SH-SY5Y (cell line): ENCODE results near the gene WWOX.

ENCODE experiments used
- GATA2 ChIP-seq: IDR thresholded peaks from 2 replicates; pipeline ENCODE4 v1.6.1; 2011; ENCODE audit warnings: mild to moderate bottlenecking, low read depth, low read length
- GATA3 ChIP-seq: IDR thresholded peaks from 2 replicates; pipeline ENCODE4 v1.6.1; 2011; ENCODE audit warnings: low read depth, mild to moderate bottlenecking, low read length, moderate library complexity

Gene WWOX

DNA sequence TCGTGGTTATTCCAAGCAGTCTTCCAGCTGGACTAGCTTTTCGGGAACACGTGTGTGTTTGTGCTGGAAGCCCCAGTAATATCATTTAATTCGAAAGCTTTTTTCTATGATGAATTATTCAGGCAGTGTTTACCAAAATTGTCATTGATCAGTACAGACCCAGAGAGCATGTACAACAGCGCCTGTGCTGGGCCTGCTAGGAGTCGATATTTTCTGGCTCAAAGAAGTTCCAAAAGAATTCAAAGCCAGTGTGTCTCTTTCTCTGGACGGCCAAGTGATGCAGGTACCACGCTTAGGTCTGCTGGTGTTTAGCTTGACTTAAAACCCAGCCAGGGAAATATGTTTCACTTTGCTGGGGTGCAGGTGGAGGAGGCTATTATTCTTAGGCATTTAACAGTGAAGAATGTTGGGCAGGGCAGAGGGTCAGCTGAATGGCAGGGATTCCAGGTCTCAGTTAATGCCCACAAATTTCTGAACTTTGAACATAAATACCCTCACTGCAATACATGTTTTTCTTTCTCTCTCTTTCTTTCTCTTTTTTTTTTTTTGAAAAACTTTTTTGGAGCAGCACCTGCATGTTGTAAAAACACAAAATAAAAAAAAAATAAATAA, 401.3 kb downstream of the WWOX start:
- TF ChIP-seq GATA3 (no peak), GATA2 (no peak)

- no peak for TF ChIP-seq GATA2
- TF ChIP-seq GATA3, result no peak
Measured at GRCh38 chr16:78501744-78502143, 402.3 kb downstream of the WWOX start.

- TF ChIP-seq GATA3 (no peak), GATA2 (no peak)
Measured at GRCh38 chr16:78502812-78503350, 403.4 kb downstream of the WWOX start.

- TF ChIP-seq GATA3, result no peak
- no peak for TF ChIP-seq GATA2
Measured at GRCh38 chr16:78503602-78504001, 404.1 kb downstream of the WWOX start.

DNA sequence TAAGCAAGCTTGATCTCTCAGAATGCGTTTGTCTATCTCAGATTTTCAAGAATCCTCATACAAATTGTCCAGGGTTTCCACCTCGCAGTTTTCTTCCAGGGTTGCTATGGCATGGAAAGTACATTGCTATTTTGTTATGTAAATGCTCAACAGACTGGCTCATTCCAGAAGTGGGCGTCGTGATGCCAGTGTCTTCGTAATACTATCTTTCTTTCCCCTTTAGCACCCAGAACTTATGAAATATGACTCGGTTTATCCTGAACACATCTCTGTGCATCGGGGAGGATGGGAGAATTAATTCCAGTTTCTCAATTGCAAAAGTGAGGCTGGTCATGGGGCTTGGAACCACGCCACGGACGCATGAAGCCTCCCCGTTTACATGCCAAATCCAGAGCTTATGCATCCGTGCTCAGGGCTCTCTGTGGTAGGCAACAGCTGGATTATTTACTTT, 405.0 kb downstream of the WWOX start:
- TF ChIP-seq GATA2, result no peak
- no peak for TF ChIP-seq GATA3

- TF ChIP-seq GATA2, result no peak
- TF ChIP-seq GATA3, result no peak
Measured at GRCh38 chr16:78505036-78505435, 405.6 kb downstream of the WWOX start.

DNA sequence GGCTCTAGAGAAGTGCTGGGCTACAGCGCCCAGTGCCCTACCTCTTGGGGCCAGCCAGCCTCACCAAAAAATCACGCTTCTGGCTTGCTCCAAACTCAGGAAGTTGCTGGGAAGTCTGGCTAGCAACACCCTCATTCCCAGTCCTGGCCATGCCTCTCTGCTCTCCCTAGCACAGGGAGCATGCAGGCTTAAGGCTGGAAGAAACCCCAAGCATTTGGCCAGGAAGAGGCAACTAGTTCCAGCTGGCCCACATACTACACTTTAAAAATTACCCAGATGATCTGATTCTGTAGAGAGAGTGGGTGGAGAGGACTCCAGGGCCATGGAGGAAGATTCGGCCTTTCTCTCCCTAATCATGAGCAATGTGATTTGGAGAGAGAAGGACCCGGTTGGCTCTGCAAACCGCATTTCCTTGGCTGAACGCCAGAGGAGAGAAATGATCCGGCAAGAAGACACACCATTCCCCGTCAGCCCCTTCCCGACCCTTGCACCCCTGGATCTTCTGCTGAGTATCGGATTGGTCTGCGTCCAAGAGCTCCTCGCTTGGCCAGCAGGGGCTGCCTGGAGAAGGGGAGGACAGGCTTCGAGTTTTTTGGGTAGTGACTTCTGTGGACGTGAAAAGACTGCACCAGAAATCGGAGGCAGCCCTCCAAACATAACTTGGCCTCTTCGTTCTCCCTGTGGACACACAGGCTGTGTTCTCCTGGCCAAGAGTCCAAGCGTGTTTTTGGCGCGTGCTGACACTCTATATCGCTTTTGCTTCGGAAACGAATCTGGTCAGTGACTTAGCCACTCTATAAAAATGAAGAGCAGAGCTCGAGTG, 406.3 kb downstream of the WWOX start:
- TF ChIP-seq GATA3 (no peak), GATA2 (no peak)

- TF ChIP-seq GATA3, result no peak
- TF ChIP-seq GATA2, result no peak
Measured at GRCh38 chr16:78506367-78507193, 407.1 kb downstream of the WWOX start.

GRCh38 chr16:78507576-78507975, 408.1 kb downstream of the WWOX start:
- no peak for TF ChIP-seq GATA2
- TF ChIP-seq GATA3, result no peak

DNA sequence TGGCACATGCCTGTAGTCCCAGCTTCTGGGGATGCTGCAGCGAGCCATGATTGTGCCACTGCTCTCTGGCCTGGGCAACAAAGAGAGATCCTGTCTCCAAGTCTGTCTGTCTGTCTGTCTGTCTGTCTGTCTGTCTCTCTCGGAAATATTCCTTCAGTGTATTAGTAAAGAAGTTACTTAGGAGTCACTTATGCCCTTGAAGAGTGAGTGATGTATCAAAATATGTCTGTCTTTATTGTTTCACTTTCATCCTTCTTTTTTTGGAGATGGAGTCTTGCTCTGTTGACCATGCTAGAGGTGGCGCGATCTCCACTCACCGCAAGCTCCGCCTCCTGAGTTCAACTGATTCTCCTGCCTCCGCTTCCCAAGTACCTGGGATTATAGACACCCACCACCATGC, 410.5 kb downstream of the WWOX start:
- TF ChIP-seq GATA2, result no peak
- TF ChIP-seq GATA3, result no peak

DNA sequence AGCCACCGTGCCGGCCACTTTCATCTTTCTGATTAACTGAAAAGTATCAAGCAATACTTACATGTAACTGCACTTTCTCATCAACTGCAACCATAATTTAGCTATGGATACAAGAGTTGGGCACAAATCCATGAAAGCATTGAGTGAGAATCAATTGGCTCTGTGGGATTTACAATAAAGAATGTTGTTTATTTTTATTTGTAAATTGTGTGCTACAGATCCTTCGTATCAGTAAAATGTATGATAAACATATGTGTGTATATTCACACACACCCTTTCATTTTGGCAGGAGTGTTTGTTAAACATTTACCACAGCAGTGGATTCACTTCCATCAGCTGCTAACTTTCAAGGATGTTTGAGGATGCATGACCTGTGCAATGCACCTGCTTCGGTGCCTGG, 411.0 kb downstream of the WWOX start:
- TF ChIP-seq GATA2 (no peak), GATA3 (no peak)

DNA sequence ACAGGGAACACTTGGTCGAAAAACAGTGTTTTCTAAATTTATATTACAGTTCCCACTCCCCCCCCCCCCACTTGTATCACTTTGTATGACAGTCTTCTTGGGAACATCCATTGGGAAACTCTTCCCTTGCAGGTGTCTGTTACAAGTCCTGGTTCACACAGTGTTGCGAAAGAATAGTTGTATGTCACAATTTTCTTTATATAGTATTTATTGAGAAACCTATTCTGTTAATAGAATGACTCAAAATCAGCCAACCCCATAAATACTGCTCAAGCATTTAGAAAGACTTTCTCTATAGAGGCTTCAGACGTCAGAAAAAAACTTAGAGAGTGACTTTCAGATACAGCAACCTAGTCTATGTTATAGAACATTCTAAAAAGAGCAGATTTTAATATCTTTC, 414.4 kb downstream of the WWOX start:
- TF ChIP-seq GATA3 (no peak), GATA2 (no peak)

GRCh38 chr16:78515421-78515820, 416.0 kb downstream of the WWOX start:
- TF ChIP-seq GATA2, result no peak
- no peak for TF ChIP-seq GATA3

DNA sequence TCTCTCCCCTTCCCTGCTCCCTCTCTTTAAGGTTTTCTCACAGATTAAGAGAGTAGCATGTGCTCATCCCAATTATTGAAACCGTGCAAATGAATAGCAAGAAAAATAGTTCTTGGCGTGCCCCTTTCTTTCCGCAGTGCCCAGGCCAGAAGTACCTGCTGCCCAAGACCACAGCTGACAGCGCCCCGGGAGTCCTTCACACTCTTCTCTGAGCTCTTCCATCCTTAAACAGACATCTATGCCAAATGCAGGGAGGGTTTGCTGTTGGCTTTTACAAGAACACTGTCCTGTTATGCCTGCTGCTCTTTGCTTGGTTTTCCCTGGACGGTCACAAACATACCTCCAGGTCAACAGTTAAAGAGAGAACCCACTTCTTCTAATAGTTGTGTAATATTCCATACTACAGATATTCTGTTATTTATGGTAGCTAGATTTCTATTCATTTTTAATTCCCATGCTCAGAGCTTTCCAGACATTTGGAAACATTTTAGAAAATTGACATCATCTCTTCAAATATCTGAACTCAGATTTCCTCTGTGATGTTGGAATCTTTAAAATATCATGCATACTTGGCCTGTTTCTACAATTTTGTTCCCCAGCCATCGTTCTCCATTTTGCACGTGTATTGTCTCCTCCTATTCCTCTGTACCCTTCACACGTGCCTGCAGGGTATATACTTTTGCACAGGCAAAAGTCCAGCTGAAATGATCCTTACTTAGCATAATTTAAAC, 416.7 kb downstream of the WWOX start:
- no peak for TF ChIP-seq GATA2
- TF ChIP-seq GATA3, result no peak
